GM12891 (cell line): Measurements from ENCODE around the gene ST6GALNAC1. TPM values are rescaled to one million over a fixed set of nuclear protein-coding genes. Genes with fewer than 3 reads are reported as not detected.

Experiments
- DNase-seq: peaks from one replicate; pipeline ENCODE4 v3.0.0; 2011; ENCODE audit warnings: low spot score; ENCODE audit not compliant: insufficient read length
- FAIRE-seq: peaks from 2 replicates; lab custom pipeline; 2011; peaks lifted over from hg19 to GRCh38; lab: Jason Lieb, UNC
- PAX5 ChIP-seq: IDR thresholded peaks from 2 replicates; pipeline ENCODE4 v1.6.1; 2011; ENCODE audit warnings: low read length, moderate library complexity, mild to moderate bottlenecking; ENCODE audit not compliant: insufficient read depth, severe bottlenecking
- POLR2A ChIP-seq: IDR thresholded peaks from 2 replicates; pipeline ENCODE4 v1.6.1; 2011; ENCODE audit warnings: low read depth, low read length, control low read depth
- POLR2AphosphoS5 ChIP-seq: IDR thresholded peaks from 2 replicates; pipeline ENCODE4 v1.6.1; 2011; ENCODE audit warnings: low read depth, low read length, control low read depth
- POU2F2 ChIP-seq: IDR thresholded peaks from 2 replicates; pipeline ENCODE4 v1.6.1; 2011; ENCODE audit warnings: low read depth, mild to moderate bottlenecking, control low read depth, low read length, moderate library complexity
- SPI1 ChIP-seq: IDR thresholded peaks from 2 replicates; pipeline ENCODE4 v1.6.1; 2011; ENCODE audit warnings: low read depth, low read length, control low read depth
- TAF1 ChIP-seq: IDR thresholded peaks from 2 replicates; pipeline ENCODE4 v1.6.1; 2011; ENCODE audit warnings: low read depth, low read length, control low read depth
- polyA plus RNA-seq: library from polyadenylated mRNA; unstranded; fragments of >200 nt; gene quantifications from one replicate; pipeline ENCODE4 v1.2.1, GENCODE V29; 2012; ENCODE audit warnings: low read depth, missing spikeins, inconsistent platforms; ENCODE audit not compliant: missing spikeins

The ST6GALNAC1 gene
- polyA plus RNA-seq, result not detected

- FAIRE-seq (no peak), DNase-seq (no peak)
- no peak for TF ChIP-seq TAF1
- no peak for TF ChIP-seq PAX5
- no peak for TF ChIP-seq POLR2AphosphoS5
- no peak for TF ChIP-seq POLR2A
- no peak for TF ChIP-seq SPI1
- TF ChIP-seq POU2F2, result no peak
Measured at GRCh38 chr17:76643553-76644148, at the start of gene ST6GALNAC1. Gene ST6GALNAC1, minus strand, starts transcription at chr17:76643757. Its CDS starts 119 bp downstream, at chr17:76643638.

- FAIRE-seq (no peak), DNase-seq (no peak)
- TF ChIP-seq POU2F2 (no peak), POLR2A (no peak), PAX5 (no peak), POLR2AphosphoS5 (no peak), SPI1 (no peak), TAF1 (no peak)
Measured at GRCh38 chr17:76691379-76692191, 48.0 kb upstream of the ST6GALNAC1 start.

GRCh38 chr17:76690596-76691280 lies 47.2 kb upstream of the ST6GALNAC1 start:
- FAIRE-seq, result no peak
- no peak for DNase-seq
- no peak for TF ChIP-seq POU2F2
- TF ChIP-seq POLR2AphosphoS5, result no peak
- TF ChIP-seq TAF1, result no peak
- TF ChIP-seq PAX5, result no peak
- TF ChIP-seq POLR2A, result no peak
- no peak for TF ChIP-seq SPI1

GRCh38 chr17:76689859-76690258 lies 46.3 kb upstream of the ST6GALNAC1 start:
- TF ChIP-seq TAF1 (no peak), POLR2A (no peak), SPI1 (no peak)
- DNase-seq (no peak), FAIRE-seq (no peak)

- no peak for DNase-seq
- TF ChIP-seq POLR2A (no peak), TAF1 (no peak), POU2F2 (no peak), POLR2AphosphoS5 (no peak), PAX5 (no peak)
- no peak for FAIRE-seq
Measured at GRCh38 chr17:76688165-76688622, 44.6 kb upstream of the ST6GALNAC1 start.

GRCh38 chr17:76687298-76688164 lies 44.0 kb upstream of the ST6GALNAC1 start:
- no peak for DNase-seq
- TF ChIP-seq PAX5 (no peak), POLR2AphosphoS5 (no peak)
- no peak for FAIRE-seq

GRCh38 chr17:76686538-76687297 lies 43.2 kb upstream of the ST6GALNAC1 start:
- no peak for FAIRE-seq
- no peak for TF ChIP-seq POU2F2
- TF ChIP-seq POLR2A, result no peak
- TF ChIP-seq POLR2AphosphoS5, result no peak
- no peak for TF ChIP-seq SPI1
- TF ChIP-seq PAX5, result no peak
- TF ChIP-seq TAF1, result no peak
- DNase-seq, result no peak

- DNase-seq, result no peak
- no peak for FAIRE-seq
Measured at GRCh38 chr17:76685846-76686245, 42.3 kb upstream of the ST6GALNAC1 start.

More at GRCh38 chr17:76685846-76686245, 42.3 kb upstream of the ST6GALNAC1 start:
- TF ChIP-seq POLR2A (no peak), PAX5 (no peak)
